Liver (tissue), 3 donors: ENCODE data around the gene KLK10.

ENCODE experiments used
- CTCF ChIP-seq: fragments of 150-350 bp; IDR thresholded peaks from 2 replicates; pipeline ENCODE4 v1.5.1; 2017; ENCODE audit warnings: improper control_type of control experiment, low read depth, low read length; ENCODE audit not compliant: missing input control
- EGR1 ChIP-seq, 2 donors: IDR thresholded peaks; 2 replicates each; pipeline ENCODE4 v1.6.1; 2016 to 2018; ENCODE audit warnings: antibody characterized with exemption in 2 of 2, low read depth in 2 of 2
- FOXA1 ChIP-seq: IDR thresholded peaks from 2 replicates; pipeline ENCODE4 v1.6.1; 2016; ENCODE audit warnings: antibody characterized with exemption
- GABPA ChIP-seq, 2 donors: IDR thresholded peaks in 1 of 2; conservative IDR thresholded peaks in 1 of 2; 2 replicates each; pipeline ENCODE4 v1.6.1; 2016; ENCODE audit warnings: antibody characterized with exemption in 2 of 2, mild to moderate bottlenecking in 1 of 2, moderate library complexity in 1 of 2
- RAD21 ChIP-seq, 2 donors: IDR thresholded peaks; 2 replicates each; pipeline ENCODE4 v1.6.1; 2016; ENCODE audit warnings: antibody characterized with exemption in 2 of 2, mild to moderate bottlenecking in 2 of 2
- REST ChIP-seq: IDR thresholded peaks from 2 replicates; pipeline ENCODE4 v1.6.1; 2016; ENCODE audit warnings: antibody characterized with exemption, mild to moderate bottlenecking
- TAF1 ChIP-seq: conservative IDR thresholded peaks from 2 replicates; pipeline ENCODE4 v1.6.1; 2016; ENCODE audit warnings: antibody characterized with exemption, mild to moderate bottlenecking
- YY1 ChIP-seq: IDR thresholded peaks from 2 replicates; pipeline ENCODE4 v1.6.1; 2016; ENCODE audit warnings: antibody characterized with exemption, mild to moderate bottlenecking
- donor health status: healthy.
- donor health status: healthy.

- TF ChIP-seq YY1 = no peak
- TF ChIP-seq GABPA (IDR thresholded peaks at IDR 0.05 in 1 of 2, conservative IDR thresholded peaks at IDR 0.05 in 1 of 2) = no peak
- no peak for TF ChIP-seq CTCF
- TF ChIP-seq REST = no peak
- TF ChIP-seq EGR1 (IDR thresholded peaks at IDR 0.05; ENCODE audit: low read depth in 2 of 2) = no peak
- TF ChIP-seq FOXA1 = no peak
- TF ChIP-seq RAD21 (IDR thresholded peaks at IDR 0.05) = no peak
- no peak for TF ChIP-seq TAF1
Observed at GRCh38 chr19:51047031-51047335, 27.5 kb upstream of the KLK10 start.
